Left colon (tissue), 2 donors: ENCODE data around the gene CD74. TPM values are rescaled to one million over a fixed set of nuclear protein-coding genes. Genes with fewer than 3 reads are reported as not detected.

Experiments used
- ATAC-seq: fragments of 200-7000 bp; cut with Tn5 transposase; one replicate; pipeline ENCODE4 v1.9.1; 2020; ENCODE audit warnings: mild to moderate bottlenecking, moderate library complexity
- DNase-seq, 2 donors: peaks; one replicate each; pipeline ENCODE4 v3.0.0-alpha.2; 2020
- intact Hi-C, 2 donors: fragments of 100-400 bp; cut with DNase I in 1 of 2; cut with micrococcal nuclease in 1 of 2; formaldehyde crosslinking; loops; one replicate each; pipeline versions ENCODE4 v1.11.2 to v1.14.0; 2022; cut with DNase I, micrococcal nuclease
- total RNA-seq, 2 donors: library from RNA; stranded (reverse); fragmentation: NEBNext Ultra II Directional; extraction: Animal tissue kit (Norgen Biotek cat#: 25700); gene quantifications; one replicate each; pipeline ENCODE4 v1.2.1, GENCODE V29; 2021
- donor health status: DM: no; HTN: no; CAD: no.
- donor health status: DM: yes; HTN: yes; CAD: no.

CD74 gene
- total RNA-seq, 2 donors from 2014 or later, result 132 to 435 TPM

GRCh38 chr5:150353032-150353675 lies 59.6 kb downstream of the CD74 start:
- DNase-seq, result no peak
- intact Hi-C loops, result no loop called here
- ATAC-seq, result no peak

- intact Hi-C loops, result no loop called here
- ATAC-seq (peak; percentile 56), DNase-seq (peak in 1 of 2 donors; percentile 18)
Observed at GRCh38 chr5:150352244-150353031, 60.3 kb downstream of the CD74 start.

Other genes with a start within 250 kb of the CD74 start
- gene CDX1, start 246.1 kb downstream of the CD74 start, total RNA-seq, result 100 to 1,000 TPM; 323 to 423 TPM
- 10 to 100 TPM; 13.2 to 30.4 TPM for gene SLC6A7, start 222.8 kb downstream of the CD74 start, total RNA-seq
- gene CAMK2A, start 123.1 kb downstream of the CD74 start, total RNA-seq, result under 1 TPM; 0.17 to 0.21 TPM
- gene ARSI, start 110.0 kb downstream of the CD74 start, total RNA-seq, result under 1 TPM; 0.27 to 0.64 TPM
- gene TCOF1, start 55.2 kb downstream of the CD74 start, total RNA-seq, result 10 to 100 TPM; 14.6 to 21.7 TPM
- 1,000 to 10,000 TPM; 1,685 to 1,991 TPM for gene RPS14, start 36.8 kb upstream of the CD74 start, total RNA-seq
- gene NDST1, start 95.2 kb upstream of the CD74 start, total RNA-seq, result 10 to 100 TPM; 63.5 to 73.9 TPM
- gene SYNPO, start 227.8 kb upstream of the CD74 start, total RNA-seq, result 10 to 100 TPM; 43.6 to 73.9 TPM
- gene MYOZ3, start 248.3 kb upstream of the CD74 start, total RNA-seq, result 1 to 10 TPM in 1 of 2 donors, under 1 TPM in 1; 0.31 to 1.1 TPM